GM18867 (cell line): ENCODE measurements around the gene TMEM269.
"Not testable (repeated sequence)": the region's sequence is repeated elsewhere in the genome, so short reads cannot be mapped to it uniquely, and the experiment has no call there.

Source experiments
- ATAC-seq: cut with Tn5 transposase; IDR thresholded peaks from one replicate; pipeline ENCODE4 v1.9.1; 2021; ENCODE audit warnings: mild to moderate bottlenecking, moderate library complexity; ENCODE audit not compliant: unreplicated experiment

Gene TMEM269

DNA sequence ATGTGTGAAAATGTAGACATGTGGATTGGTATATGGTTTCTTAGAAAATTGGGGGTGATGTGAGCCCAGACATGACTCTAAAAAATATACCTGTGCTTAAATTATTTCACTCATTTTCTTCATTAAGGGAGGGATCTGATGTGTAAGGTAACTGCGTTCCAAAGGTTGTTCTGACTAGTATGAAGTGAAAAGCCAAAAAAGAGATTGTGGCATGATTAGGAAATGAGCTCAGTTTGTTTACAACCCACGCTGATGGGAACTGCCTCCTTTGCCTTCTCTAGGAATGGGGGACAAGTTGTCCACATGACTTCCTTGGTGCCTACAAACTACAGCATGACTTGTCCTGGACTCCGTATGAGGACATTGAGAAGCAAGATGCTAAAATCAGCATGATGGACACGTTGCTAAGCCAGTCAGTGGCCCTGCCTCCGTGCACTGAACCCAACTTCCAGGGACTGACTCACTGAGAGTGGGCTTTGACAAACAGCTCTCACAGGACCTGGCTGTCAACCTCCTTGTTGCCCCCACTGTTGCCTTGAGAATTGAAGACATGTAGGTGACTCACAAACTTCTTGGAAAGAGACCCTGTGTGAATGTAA is 9.8 kb upstream of the TMEM269 start:
- ATAC-seq: no peak

GRCh38 chr1:42776502-42776901 is 8.3 kb upstream of the TMEM269 start:
- no peak for ATAC-seq

DNA sequence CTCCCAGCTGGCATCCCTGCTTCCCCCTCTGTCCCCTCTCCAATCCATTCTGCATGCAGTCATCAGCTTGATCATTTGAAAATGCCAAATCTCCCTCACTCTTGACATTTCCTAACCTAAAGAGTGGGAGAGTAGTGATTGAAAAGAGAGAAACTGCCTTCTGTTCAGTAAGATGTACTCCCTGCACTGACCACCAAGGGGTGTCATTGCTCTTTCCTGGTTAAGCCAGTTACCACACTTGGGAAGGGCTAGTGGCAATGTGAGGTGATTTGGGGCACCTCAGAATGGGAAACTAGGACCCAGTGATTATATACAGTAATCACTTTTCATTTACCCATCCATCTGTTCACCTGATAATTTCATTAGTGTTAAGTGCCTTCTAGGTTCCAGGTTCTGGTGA is 6.9 kb upstream of the TMEM269 start:
- no peak for ATAC-seq

- ATAC-seq: no peak
Measured at GRCh38 chr1:42779725-42780124, 5.1 kb upstream of the TMEM269 start.

GRCh38 chr1:42780176-42780575 is 4.6 kb upstream of the TMEM269 start:
- ATAC-seq: no peak

- ATAC-seq: no peak
Measured at GRCh38 chr1:42783092-42783491, 1.7 kb upstream of the TMEM269 start.

- ATAC-seq: no peak
Measured at GRCh38 chr1:42784547-42784945, 245 bp upstream of the TMEM269 start.

DNA sequence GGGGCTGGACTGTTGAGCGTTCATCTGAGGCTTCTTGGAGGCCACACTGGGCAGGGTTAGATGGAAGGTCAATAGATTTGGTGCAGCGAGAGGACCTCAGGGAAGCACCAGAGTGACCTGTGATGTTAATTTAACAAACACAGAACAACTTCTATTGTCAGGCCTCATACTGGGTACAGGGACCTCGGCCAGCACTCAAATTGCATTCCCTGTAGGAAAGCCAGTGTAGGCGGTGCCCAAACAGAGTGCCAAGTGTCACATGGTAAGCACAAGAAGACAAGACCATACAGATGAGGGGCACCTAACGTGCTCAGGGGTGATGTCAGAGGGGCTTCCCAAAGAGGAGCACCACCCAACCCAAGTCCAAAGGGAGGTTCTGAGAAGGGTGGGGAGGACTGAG is 1.3 kb downstream of the TMEM269 start:
- no peak for ATAC-seq

DNA sequence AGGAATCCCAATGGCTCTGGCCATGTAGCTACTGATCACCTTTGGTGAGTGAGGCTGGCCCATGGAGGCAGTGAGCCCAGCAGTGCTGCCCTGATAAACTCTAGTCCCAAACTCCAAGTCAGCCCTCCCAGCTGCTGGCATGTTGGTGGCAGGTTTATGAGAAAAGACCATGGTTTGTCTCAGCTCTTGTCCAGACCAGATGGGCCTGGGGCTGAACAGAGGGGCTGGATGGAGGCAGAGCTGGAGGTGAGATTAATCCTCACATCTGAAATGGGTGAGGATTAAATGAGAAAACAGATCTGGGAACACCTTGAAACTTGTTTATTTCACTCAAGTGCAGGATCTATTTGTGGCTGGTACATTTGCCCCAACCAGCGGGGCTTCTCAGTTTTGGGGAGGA is 3.2 kb downstream of the TMEM269 start:
- no peak for ATAC-seq

DNA sequence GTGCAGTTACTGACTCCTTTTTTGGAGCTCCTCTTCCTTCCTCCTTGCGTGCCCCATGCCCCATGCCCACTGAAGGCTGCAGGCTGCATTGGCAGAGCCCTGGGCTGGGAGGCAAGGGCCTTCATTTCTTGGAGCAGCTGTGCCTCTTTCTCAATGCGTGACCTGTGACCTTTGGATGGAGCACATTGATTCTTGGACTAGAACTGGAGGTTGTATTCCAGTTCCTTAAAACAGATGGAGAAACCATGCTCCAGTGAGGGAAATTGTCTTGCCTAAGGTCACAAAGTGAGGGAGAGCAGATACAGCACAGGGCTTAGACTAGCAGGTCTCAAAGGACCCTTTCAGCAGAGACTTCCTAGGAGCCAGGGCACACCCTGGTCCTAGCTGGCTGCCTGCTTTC is 9.0 kb downstream of the TMEM269 start:
- no peak for ATAC-seq

- ATAC-seq: no peak
Measured at GRCh38 chr1:42797414-42797813, 12.6 kb downstream of the TMEM269 start.

- no peak for ATAC-seq
Measured at GRCh38 chr1:42797979-42798378, 13.2 kb downstream of the TMEM269 start.

DNA sequence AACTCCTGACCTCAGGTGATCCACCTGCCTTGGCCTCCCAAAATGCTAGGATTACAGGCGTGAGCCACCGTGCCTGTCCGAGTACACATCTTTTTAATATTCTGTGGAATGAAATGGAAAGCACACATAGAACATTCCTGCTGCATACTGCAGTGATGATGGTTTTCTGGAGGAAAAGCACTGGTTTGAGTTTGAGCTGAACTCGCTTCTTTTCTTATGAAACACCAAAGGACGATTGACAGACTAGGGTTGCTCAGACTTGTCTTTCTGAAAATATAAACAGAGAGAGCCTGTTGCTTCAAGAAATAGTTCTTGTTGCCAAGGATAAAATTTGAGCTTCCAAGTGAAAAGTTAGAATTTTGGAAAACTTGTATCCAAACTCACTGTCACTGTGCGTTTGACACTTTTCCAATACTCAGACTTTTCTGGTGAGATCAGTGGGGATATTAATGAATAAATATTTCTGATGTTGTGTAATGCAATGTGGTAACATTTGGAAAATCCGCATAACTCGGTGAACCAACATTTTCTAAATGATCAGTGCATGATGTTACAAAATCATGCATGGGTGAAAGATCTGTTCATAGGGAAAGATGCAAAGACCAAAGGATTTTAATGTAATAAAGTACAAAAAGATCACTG is 17.2 kb downstream of the TMEM269 start:
- no peak for ATAC-seq

DNA sequence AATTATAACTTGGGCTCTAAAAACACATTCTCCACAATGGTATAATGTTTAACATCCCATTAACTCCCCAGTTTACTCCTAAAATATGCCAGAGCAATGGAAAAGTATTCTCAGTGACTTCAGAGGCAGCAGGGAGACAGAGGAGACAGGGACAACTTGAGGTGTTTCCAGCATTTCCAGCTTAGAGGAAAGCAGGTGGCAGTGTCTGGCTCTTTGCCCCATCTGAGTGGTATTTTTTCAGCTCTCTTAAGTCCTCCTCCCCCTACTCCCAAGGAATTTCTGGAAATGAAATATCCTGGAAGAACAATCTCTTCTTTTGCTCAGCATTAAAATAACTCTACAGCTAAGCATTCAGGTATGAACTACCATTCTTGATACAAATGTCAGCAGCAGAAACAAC is 21.4 kb downstream of the TMEM269 start:
- no peak for ATAC-seq

DNA sequence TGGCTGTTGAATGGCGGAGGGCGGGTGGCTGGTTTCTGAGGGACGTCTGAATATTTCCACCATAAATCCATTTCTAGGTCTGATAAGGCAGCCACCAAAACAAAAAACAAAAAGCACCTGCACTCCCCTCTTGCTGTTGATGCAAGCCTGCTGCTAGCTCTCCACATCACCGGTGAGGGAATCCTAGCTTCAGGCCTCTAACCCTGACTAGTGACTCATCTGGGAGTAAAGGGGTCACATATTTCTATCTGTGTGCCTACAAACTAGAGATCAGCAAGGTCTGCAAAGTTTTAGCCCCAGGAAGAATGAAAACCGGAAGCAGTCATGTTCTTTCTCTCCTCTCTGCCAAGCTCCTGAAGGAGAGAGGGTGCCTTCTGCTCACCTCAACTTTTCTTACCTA is 21.8 kb downstream of the TMEM269 start:
- ATAC-seq: no peak

- no peak for ATAC-seq
Measured at GRCh38 chr1:42807056-42807668, 22.4 kb downstream of the TMEM269 start.

DNA sequence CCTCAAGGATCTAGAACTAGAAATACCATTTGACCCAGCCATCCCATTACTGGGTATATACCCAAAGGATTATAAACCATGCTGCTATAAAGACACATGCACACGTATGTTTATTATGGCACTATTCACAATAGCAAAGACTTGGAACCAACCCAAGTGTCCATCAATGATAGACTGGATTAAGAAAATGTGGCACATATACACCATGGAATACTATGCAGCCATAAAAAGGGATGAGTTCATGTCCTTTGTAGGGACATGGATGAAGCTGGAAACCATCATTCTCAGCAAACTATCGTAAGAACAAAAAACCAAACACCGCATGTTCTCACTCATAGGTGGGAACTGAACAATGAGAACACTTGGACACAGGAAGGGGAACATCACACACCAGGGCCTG is 30.0 kb downstream of the TMEM269 start:
- ATAC-seq: not testable (repeated sequence)

DNA sequence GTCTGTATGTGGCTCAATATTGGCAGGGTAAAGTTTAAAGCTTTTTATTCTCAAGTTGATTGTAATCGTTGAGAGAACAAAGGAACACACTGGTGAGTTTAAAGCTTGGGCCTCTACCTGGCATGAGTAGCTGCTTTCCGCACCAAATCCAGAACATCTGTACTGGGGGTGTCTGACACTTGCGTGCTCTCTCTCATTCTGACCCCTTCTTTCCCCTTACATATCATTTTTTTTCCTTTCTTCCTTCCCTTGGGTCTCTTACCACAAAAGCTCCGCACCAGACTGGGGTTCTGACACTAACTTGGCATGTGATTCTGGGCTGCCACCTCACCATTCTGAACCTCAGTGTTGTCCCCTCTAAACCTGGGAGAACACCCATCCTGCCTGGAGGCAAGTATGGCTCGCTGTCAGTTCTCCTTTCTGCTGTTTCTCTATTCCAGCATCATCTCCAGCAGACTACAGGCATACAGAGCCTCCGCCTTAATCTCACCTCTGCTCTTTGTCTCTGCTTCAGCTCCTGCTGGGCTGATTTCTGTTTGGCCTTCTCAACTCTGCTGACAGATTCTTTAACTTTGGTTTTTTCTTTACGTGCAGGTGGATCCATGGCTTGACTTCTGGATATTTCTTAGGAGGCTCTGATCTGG is 31.3 kb downstream of the TMEM269 start:
- no peak for ATAC-seq

- peak; percentile 82 for ATAC-seq
Measured at GRCh38 chr1:42816585-42817439, 32.0 kb downstream of the TMEM269 start, which contains the start of the genes ERMAP and SVBP. Gene ERMAP (plus strand): TSS chr1:42817122. CDS start chr1:42830449, 13,327 bp downstream. Gene SVBP (minus strand): TSS chr1:42817397. CDS start chr1:42816544, 853 bp downstream.

DNA sequence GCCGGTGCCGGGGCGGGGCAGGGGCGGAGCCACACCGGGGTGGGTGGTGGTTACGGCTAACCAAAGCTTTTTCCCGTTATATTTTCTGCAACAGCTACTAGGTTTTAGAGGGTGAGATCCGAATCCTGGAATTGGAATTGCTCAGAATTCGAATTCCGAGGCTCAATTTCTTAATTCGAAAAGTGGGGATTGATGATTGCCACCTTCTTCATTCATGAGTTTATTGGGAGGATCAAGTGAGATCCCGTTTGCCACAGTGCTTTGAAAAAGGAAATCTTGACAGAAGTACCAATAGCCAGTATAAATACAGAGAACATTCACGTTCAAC is 32.6 kb downstream of the TMEM269 start:
- no peak for ATAC-seq

GRCh38 chr1:42817976-42818375 is 33.2 kb downstream of the TMEM269 start:
- no peak for ATAC-seq
